Glutamatergic neuron (in vitro differentiated cells): ENCODE data around the gene LHX8. TPM values are rescaled to one million over a fixed set of nuclear protein-coding genes. Genes with fewer than 3 reads are reported as not detected.

Experiments used
- DNase-seq: peaks from one replicate; pipeline ENCODE4 v3.0.0; 2022
- H3K27ac Mint-ChIP-seq: one replicate; pipeline ENCODE4 v1.8.0; 2020; ENCODE audit warnings: mild to moderate bottlenecking, mixed read lengths, inconsistent platforms; ENCODE audit not compliant: unreplicated experiment
- H3K27me3 Mint-ChIP-seq: one replicate; pipeline ENCODE4 v1.8.0; 2020; ENCODE audit warnings: mild to moderate bottlenecking, moderate library complexity, mixed read lengths, inconsistent platforms; ENCODE audit not compliant: unreplicated experiment
- H3K36me3 Mint-ChIP-seq: one replicate; pipeline ENCODE4 v1.8.0; 2020; ENCODE audit warnings: mild to moderate bottlenecking, mixed read lengths, inconsistent platforms; ENCODE audit not compliant: unreplicated experiment
- H3K4me1 Mint-ChIP-seq: one replicate; pipeline ENCODE4 v1.8.0; 2020; ENCODE audit warnings: mild to moderate bottlenecking, low read depth, mixed read lengths, inconsistent platforms; ENCODE audit not compliant: unreplicated experiment
- H3K4me3 Mint-ChIP-seq: one replicate; pipeline ENCODE4 v1.8.0; 2020; ENCODE audit warnings: mild to moderate bottlenecking, mixed read lengths, inconsistent platforms; ENCODE audit not compliant: unreplicated experiment
- H3K9me3 Mint-ChIP-seq: one replicate; pipeline ENCODE4 v1.8.0; 2020; ENCODE audit warnings: mild to moderate bottlenecking, moderate library complexity, mixed read lengths, inconsistent platforms; ENCODE audit not compliant: unreplicated experiment
- total RNA-seq: library from RNA; stranded (reverse); fragmentation: NEBNext Ultra II Directional; extraction: Animal tissue kit (Norgen Biotek cat#: 25700); gene quantifications from one replicate; pipeline ENCODE4 v1.2.1, GENCODE V29; 2021; ENCODE audit not compliant: unreplicated experiment
- TF ChIP-seq, protein P1 (sequence below): fragments of 200-600 bp; sonication (generic); IDR thresholded peaks from one replicate; pipeline ENCODE4 v1.5.0; 2021; ENCODE audit not compliant: partially characterized antibody, unreplicated experiment

LHX8 gene
- total RNA-seq, 1 donor from 2014 or later = not detected

DNA sequence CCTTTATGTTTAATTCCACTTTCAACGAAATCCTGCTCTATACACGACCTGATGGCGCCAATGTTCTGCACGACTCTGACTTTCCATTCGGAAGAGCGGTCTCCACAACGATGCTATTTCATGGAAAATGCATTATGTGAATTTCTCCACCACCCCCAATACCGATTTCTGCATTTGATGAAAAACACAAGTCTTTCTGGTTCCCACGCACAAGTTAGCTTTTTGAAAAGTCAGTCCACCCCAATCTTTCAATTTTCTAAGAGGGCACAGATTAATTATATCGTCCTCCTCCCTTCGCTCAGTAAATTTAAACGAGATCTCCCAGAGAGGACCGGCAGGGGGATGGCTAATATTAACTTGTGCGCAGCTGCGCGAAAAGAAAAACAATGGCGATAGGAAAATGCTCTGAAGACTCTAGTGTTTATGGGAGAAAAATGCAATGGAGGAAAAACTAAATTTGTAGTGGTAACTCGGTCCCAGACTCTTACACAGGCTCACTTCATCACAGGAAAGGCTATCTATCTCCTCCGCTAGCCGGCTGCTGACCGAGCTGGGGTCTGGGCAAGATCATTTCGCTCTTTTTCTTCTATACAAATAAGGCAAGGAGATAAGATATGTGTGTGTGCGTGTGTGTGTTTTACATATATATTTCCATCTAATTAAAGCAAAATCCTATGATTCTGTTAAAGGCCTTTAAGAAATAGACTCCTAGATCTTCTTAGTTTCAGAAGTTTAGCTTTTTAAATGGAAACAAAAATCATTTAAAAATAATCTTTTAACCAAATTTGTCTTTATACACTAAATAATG is 1.2 kb upstream of the LHX8 start:
- H3K27ac Mint-ChIP-seq = no peak overlapping the region
- peak overlapping the region; percentile 71 for H3K4me3 Mint-ChIP-seq
- peaks cover 31% of the 10 kb centered on the region for H3K9me3 Mint-ChIP-seq
- no peak for DNase-seq
- H3K27me3 Mint-ChIP-seq = peaks cover 52% of the 10 kb centered on the region
- H3K36me3 Mint-ChIP-seq = no peaks in the 10 kb centered on the region
- TF ChIP-seq, protein P1, sequence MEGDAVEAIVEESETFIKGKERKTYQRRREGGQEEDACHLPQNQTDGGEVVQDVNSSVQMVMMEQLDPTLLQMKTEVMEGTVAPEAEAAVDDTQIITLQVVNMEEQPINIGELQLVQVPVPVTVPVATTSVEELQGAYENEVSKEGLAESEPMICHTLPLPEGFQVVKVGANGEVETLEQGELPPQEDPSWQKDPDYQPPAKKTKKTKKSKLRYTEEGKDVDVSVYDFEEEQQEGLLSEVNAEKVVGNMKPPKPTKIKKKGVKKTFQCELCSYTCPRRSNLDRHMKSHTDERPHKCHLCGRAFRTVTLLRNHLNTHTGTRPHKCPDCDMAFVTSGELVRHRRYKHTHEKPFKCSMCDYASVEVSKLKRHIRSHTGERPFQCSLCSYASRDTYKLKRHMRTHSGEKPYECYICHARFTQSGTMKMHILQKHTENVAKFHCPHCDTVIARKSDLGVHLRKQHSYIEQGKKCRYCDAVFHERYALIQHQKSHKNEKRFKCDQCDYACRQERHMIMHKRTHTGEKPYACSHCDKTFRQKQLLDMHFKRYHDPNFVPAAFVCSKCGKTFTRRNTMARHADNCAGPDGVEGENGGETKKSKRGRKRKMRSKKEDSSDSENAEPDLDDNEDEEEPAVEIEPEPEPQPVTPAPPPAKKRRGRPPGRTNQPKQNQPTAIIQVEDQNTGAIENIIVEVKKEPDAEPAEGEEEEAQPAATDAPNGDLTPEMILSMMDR = no peak
- peaks cover 28% of the 10 kb centered on the region for H3K4me1 Mint-ChIP-seq

DNA sequence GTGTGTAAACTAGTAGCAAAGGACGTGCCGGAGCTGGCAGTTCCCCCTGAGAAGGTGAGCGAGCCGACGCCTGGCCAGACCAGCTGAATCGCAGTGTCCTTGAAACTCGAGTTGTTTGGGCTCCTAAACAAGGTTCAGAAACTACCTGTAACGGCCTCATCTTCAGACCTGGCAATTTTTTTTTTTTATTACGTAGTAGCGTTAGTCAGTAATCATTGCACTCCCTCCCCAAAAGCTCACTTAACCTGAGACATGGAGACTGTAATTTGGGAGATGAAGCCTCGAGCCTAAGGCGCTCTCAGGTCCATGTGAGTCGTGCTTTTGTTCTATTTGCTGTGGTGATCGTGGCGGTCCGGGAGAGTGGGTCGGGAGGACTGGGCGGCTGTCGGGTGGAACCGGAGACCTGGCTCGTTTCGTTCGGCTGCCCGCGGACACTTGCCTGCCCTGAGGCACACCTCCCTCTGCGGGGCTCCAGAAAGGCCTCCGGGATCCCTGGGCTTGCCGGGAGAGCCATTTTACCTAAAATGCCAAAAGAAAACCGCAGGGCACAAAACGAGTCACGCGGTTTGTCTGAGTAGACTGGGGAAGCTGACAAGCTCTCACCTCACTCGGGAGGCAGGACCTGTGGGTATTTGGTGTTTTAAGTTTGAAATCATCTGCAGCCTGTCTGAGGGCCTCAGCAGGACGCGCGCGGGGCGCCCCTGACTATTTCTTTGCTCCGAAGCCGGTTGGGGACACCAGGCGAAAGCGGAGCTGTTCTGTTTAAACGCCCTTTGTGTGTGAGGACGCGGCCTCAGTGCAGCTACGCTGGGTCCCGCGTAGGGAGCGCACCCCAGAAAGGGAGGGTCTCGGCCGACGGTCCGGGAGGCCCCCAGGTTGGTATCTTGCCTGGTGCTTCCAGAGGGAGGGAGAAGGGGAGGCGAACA is 722 bp downstream of the LHX8 start:
- Mint-ChIP-seq H3K9me3 (peaks cover 27% of the 10 kb centered on the region), H3K27me3 (peaks cover 52% of the 10 kb centered on the region), H3K4me1 (peaks cover 28% of the 10 kb centered on the region), H3K27ac (no peak overlapping the region), H3K36me3 (no peaks in the 10 kb centered on the region), H3K4me3 (peak overlapping the region; percentile 78)
- peak; percentile 39 for DNase-seq
- TF ChIP-seq, protein P1 = no peak

DNA sequence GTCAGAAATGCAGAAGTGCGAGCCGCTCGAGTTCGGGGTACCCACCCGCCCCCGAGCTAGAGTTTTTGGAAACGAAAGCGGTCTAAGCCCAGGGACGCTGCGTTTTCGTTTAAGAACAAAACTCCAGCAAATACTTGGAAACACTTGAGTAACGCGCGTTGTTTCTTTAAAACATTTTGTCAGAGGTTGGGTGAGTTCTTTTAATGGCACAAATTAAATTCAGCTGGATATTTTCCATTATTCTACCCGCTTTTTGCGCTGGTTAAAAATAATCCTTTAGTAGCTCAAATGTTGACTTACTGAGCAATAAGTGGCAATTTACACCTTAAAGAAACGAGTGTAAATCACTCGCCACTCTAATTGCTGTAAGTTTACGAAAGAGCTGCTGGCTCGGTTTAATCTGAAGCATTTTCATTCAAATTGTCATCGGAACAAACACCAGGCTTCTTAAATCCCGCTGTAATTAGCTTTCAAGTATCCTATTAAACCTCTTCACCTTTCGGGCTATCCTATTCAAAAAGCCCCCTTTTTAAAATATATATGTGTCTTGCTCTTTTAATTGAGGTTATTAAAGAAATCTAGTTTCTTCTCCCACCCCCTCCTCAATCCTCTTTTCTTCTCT is 1.5 kb downstream of the LHX8 start:
- TF ChIP-seq, protein P1 = no peak
- H3K27ac Mint-ChIP-seq = no peak overlapping the region
- peak overlapping the region; percentile 78 for H3K4me3 Mint-ChIP-seq
- no peak for DNase-seq
- peaks cover 28% of the 10 kb centered on the region for H3K4me1 Mint-ChIP-seq
- H3K36me3 Mint-ChIP-seq = no peaks in the 10 kb centered on the region
- H3K27me3 Mint-ChIP-seq = peaks cover 48% of the 10 kb centered on the region
- H3K9me3 Mint-ChIP-seq = peaks cover 27% of the 10 kb centered on the region

DNA sequence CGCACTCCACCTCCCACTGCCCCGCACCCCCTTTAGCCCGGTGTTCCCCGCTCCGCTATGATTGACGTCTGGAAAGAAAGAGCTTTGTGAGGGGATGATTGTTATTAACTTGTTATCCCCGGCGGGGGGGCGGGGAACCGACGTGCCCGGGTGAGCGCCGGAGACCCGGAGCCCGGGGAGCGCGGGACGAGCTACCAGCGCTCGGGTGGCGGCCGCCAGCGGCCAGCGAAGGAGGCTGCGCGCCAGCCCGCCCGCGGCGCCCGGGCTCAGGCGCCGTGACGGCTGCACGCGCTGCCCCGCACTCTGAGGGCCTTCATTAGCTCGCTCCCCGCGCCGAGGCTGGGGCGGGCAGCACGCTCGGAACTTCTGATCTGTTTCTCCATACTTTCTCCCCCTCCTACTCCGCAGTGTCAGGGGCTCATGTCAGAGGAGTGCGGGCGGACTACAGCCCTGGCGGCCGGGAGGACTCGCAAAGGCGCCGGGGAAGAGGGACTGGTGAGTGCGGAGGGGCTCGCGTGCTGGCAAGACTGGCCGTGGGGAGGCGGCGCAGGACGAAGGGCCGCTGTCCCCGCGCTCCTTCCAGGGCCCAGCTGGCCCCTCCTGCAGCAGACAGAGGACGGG is 2.1 kb downstream of the LHX8 start:
- Mint-ChIP-seq H3K36me3 (no peaks in the 10 kb centered on the region), H3K4me3 (peak overlapping the region; percentile 78), H3K9me3 (peaks cover 27% of the 10 kb centered on the region), H3K4me1 (peaks cover 25% of the 10 kb centered on the region), H3K27me3 (peaks cover 43% of the 10 kb centered on the region), H3K27ac (no peak overlapping the region)
- TF ChIP-seq, protein P1 = no peak
- peak; percentile 64 for DNase-seq
